Stimulated activated effector memory CD8-positive, alpha-beta T cell treated with anti-CD3 and anti-CD28 coated beads, Interleukin-12 subunit alpha, Interleukin-12 subunit beta, amount 100 ng/mL, for 72 hours (primary cell): ENCODE data around the gene RARS2.
A peak's percentile ranks its signal among the peaks of the same experiment; 100 is the strongest.
"Not testable (repeated sequence)": the region's sequence is repeated elsewhere in the genome, so short reads cannot be mapped to it uniquely, and the experiment has no call there.

Experiments
- ATAC-seq: fragments of 150-1000 bp; cut with Tn5 transposase; 2 replicates; pipeline ENCODE4 v1.10.0; 2021
- DNase-seq, 2 donors: peaks; one replicate each; pipeline ENCODE4 v3.0.0; 2021 to 2022; ENCODE audit warnings: low spot score in 2 of 2
- H3K27ac Mint-ChIP-seq: one replicate; pipeline ENCODE4 v1.8.0; 2022; ENCODE audit warnings: mild to moderate bottlenecking, mixed read lengths
- H3K36me3 Mint-ChIP-seq: one replicate; pipeline ENCODE4 v1.8.0; 2022; ENCODE audit warnings: mild to moderate bottlenecking, mixed read lengths
- H3K4me1 Mint-ChIP-seq: one replicate; pipeline ENCODE4 v1.8.0; 2022; ENCODE audit warnings: mixed read lengths
- H3K4me3 Mint-ChIP-seq: one replicate; pipeline ENCODE4 v1.8.0; 2022; ENCODE audit warnings: mild to moderate bottlenecking, mixed read lengths
- H3K9me3 Mint-ChIP-seq: one replicate; pipeline ENCODE4 v1.8.0; 2022; ENCODE audit warnings: mixed read lengths

RARS2 gene, protein sequence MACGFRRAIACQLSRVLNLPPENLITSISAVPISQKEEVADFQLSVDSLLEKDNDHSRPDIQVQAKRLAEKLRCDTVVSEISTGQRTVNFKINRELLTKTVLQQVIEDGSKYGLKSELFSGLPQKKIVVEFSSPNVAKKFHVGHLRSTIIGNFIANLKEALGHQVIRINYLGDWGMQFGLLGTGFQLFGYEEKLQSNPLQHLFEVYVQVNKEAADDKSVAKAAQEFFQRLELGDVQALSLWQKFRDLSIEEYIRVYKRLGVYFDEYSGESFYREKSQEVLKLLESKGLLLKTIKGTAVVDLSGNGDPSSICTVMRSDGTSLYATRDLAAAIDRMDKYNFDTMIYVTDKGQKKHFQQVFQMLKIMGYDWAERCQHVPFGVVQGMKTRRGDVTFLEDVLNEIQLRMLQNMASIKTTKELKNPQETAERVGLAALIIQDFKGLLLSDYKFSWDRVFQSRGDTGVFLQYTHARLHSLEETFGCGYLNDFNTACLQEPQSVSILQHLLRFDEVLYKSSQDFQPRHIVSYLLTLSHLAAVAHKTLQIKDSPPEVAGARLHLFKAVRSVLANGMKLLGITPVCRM

GRCh38 chr6:87589693-87590416, at the start of gene RARS2, which contains the start of gene ORC3:
Gene RARS2, minus strand, starts transcription at chr6:87589987. Its CDS starts 30 bp downstream, at chr6:87589957.
Gene ORC3, plus strand, starts transcription at chr6:87590135. Its CDS starts 34 bp downstream, at chr6:87590169.
- no peaks in the 10 kb centered on the region for H3K9me3 Mint-ChIP-seq
- DNase-seq (peak; percentile 90 to 98), ATAC-seq (peak; percentile 100)
- peak within 1 kb of the TSS; percentile 95 for H3K27ac Mint-ChIP-seq
- H3K4me1 Mint-ChIP-seq: peaks cover 60% of the 10 kb centered on the region
- H3K4me3 Mint-ChIP-seq: peak within 1 kb of the TSS; percentile 92
- H3K36me3 Mint-ChIP-seq: peaks cover 16% of the 10 kb centered on the region

DNA sequence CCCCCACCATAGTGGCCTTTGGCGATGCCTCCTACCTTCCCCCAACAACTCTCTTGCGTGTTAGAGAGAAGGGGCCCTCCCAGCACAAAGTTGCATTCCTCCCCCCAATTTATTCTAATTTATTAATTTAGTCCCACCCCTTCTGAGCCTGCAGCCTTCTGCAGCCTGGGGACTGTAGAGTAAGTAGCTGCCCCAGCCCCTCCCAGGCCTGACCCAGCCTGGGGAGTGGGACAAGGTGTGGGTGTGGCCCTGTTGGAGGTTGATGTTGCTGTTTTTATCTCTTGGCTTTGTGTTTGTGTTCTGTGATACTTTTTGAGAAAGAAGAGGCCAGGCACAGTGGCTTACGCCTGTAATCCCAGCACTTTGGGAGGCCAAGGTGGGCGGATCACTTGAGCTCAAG, 49.6 kb upstream of the RARS2 start:
- Mint-ChIP-seq H3K27ac (no peak overlapping the region), H3K4me3 (no peak overlapping the region), H3K9me3 (no peaks in the 10 kb centered on the region), H3K4me1 (no peaks in the 10 kb centered on the region), H3K36me3 (peaks cover 62% of the 10 kb centered on the region)
- ATAC-seq: no peak
- no peak for DNase-seq

GRCh38 chr6:87637106-87637505, 47.3 kb upstream of the RARS2 start:
- DNase-seq (no peak), ATAC-seq (no peak)
- no peaks in the 10 kb centered on the region for H3K9me3 Mint-ChIP-seq
- H3K27ac Mint-ChIP-seq: no peak overlapping the region
- no peak overlapping the region for H3K4me3 Mint-ChIP-seq
- no peaks in the 10 kb centered on the region for H3K4me1 Mint-ChIP-seq
- H3K36me3 Mint-ChIP-seq: peaks cover 57% of the 10 kb centered on the region

DNA sequence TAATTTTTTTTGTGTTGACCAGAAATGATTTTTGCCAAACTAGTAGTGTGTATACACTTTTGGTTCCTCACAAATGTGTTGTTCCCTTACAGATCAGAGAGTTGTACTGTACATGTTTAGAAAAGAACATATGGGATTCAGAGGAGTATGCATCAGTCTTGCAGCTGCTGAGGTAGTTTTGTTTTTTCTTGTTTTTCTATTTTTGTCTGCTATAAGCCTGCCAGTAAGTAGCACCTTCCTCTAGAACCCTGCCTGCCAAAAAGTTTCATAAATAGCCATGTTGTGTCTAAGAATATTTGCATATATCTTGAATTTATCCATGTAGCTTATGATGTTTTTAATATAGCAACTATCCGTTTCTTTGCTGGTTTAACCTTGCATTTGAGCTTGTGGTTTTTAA, 46.5 kb upstream of the RARS2 start:
- DNase-seq: no peak
- Mint-ChIP-seq H3K9me3 (no peaks in the 10 kb centered on the region), H3K4me1 (no peaks in the 10 kb centered on the region), H3K36me3 (peaks cover 57% of the 10 kb centered on the region), H3K4me3 (no peak overlapping the region), H3K27ac (no peak overlapping the region)
- ATAC-seq: no peak

GRCh38 chr6:87633851-87634250, 44.1 kb upstream of the RARS2 start:
- ATAC-seq (no peak), DNase-seq (no peak)
- Mint-ChIP-seq H3K9me3 (no peaks in the 10 kb centered on the region), H3K4me3 (no peak overlapping the region), H3K27ac (no peak overlapping the region), H3K36me3 (peaks cover 40% of the 10 kb centered on the region), H3K4me1 (no peaks in the 10 kb centered on the region)

- ATAC-seq (no peak), DNase-seq (no peak)
- H3K36me3 Mint-ChIP-seq: peaks cover 20% of the 10 kb centered on the region
- H3K9me3 Mint-ChIP-seq: no peaks in the 10 kb centered on the region
- H3K27ac Mint-ChIP-seq: no peak overlapping the region
- no peaks in the 10 kb centered on the region for H3K4me1 Mint-ChIP-seq
- H3K4me3 Mint-ChIP-seq: no peak overlapping the region
These were observed 41.0 kb upstream of the RARS2 start for GRCh38 chr6:87630746-87631145.

- Mint-ChIP-seq H3K27ac (no peak overlapping the region), H3K9me3 (no peaks in the 10 kb centered on the region), H3K36me3 (peaks cover 9% of the 10 kb centered on the region), H3K4me1 (no peaks in the 10 kb centered on the region), H3K4me3 (no peak overlapping the region)
- ATAC-seq (no peak), DNase-seq (no peak)
These were observed 39.1 kb upstream of the RARS2 start for GRCh38 chr6:87628881-87629280.

DNA sequence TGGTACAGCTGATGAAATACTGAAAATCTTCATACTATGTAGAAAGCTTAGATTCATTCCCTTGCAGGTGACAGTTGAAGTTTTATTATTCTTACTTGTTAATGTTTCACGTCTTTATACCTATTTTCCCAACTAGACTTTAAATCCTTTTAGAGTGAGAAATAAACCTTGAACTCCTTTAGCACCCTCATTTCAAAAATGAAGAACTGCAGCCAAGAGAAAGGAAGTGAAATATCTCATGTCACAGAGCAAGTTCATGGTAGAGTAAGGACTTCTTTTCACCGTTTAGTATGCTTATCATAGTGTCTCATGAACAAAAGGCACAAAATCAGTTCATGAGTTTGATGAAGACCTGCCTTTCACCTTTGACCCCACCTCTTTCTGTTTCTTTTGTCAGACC, 38.6 kb upstream of the RARS2 start:
- H3K36me3 Mint-ChIP-seq: peaks cover 13% of the 10 kb centered on the region
- DNase-seq (no peak), ATAC-seq (no peak)
- no peaks in the 10 kb centered on the region for H3K9me3 Mint-ChIP-seq
- H3K4me1 Mint-ChIP-seq: no peaks in the 10 kb centered on the region
- H3K4me3 Mint-ChIP-seq: no peak overlapping the region
- H3K27ac Mint-ChIP-seq: no peak overlapping the region

GRCh38 chr6:87623248-87623647, 33.5 kb upstream of the RARS2 start:
- Mint-ChIP-seq H3K36me3 (peaks cover 38% of the 10 kb centered on the region), H3K27ac (no peak overlapping the region)
- DNase-seq: no peak

GRCh38 chr6:87618531-87618930, 28.7 kb upstream of the RARS2 start:
- H3K36me3 Mint-ChIP-seq: peaks cover 46% of the 10 kb centered on the region
- no peak for DNase-seq
- ATAC-seq: no peak
- H3K9me3 Mint-ChIP-seq: no peaks in the 10 kb centered on the region
- H3K4me1 Mint-ChIP-seq: peaks cover 6% of the 10 kb centered on the region
- no peak overlapping the region for H3K27ac Mint-ChIP-seq
- H3K4me3 Mint-ChIP-seq: no peak overlapping the region

More at GRCh38 chr6:87623248-87623647, 33.5 kb upstream of the RARS2 start:
- Mint-ChIP-seq H3K4me1 (peaks cover 5% of the 10 kb centered on the region), H3K9me3 (no peaks in the 10 kb centered on the region), H3K4me3 (no peak overlapping the region)
- ATAC-seq: no peak

DNA sequence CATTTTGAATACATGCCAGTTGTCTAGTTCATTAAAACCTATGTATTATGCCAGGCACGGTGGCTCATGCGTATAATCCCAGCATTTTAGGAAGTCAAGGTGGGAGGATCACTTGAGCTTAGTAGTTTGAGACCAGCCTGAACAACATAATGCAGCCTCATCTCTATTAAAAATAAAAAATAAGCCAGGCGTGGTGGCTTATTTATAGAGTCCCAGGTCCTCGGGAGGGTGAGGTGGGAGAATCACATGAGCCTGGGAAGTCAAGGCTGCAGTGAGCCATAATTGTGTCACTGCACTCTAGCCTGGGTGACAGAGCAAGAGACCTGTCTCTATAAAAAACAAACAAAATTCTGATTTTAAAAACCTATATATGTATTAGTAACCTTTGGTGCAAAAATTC, 27.6 kb upstream of the RARS2 start:
- no peaks in the 10 kb centered on the region for H3K9me3 Mint-ChIP-seq
- ATAC-seq (no peak), DNase-seq (no peak)
- H3K36me3 Mint-ChIP-seq: peaks cover 46% of the 10 kb centered on the region
- no peak overlapping the region for H3K4me3 Mint-ChIP-seq
- no peak overlapping the region for H3K27ac Mint-ChIP-seq
- peaks cover 6% of the 10 kb centered on the region for H3K4me1 Mint-ChIP-seq

DNA sequence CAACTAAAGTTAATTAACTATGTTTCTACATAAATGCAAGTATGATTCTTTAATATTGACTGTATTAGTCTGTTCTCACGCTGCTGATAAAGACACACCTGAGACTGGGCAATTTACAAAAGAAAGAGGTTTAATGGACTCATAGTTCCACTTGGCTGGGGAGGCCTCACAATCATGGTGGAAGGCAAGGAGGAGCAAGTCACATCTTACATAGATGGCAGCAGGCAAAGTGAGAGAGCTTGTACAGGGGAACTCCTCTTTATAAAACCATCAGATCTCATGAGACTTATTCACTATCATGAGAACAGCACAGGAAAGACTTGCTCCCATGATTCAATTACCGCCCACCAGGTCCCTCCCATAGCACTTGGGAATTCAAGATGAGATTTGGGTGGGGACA, 23.2 kb upstream of the RARS2 start:
- peaks cover 64% of the 10 kb centered on the region for H3K36me3 Mint-ChIP-seq
- not testable (repeated sequence) for DNase-seq, H3K9me3 Mint-ChIP-seq, H3K27ac Mint-ChIP-seq, ATAC-seq, H3K4me3 Mint-ChIP-seq, H3K4me1 Mint-ChIP-seq

- no peak overlapping the region for H3K4me3 Mint-ChIP-seq
- no peaks in the 10 kb centered on the region for H3K4me1 Mint-ChIP-seq
- no peak for DNase-seq
- H3K36me3 Mint-ChIP-seq: peaks cover 72% of the 10 kb centered on the region
- H3K27ac Mint-ChIP-seq: no peak overlapping the region
- ATAC-seq: no peak
- no peaks in the 10 kb centered on the region for H3K9me3 Mint-ChIP-seq
These were observed 19.0 kb upstream of the RARS2 start for GRCh38 chr6:87608802-87609201.

DNA sequence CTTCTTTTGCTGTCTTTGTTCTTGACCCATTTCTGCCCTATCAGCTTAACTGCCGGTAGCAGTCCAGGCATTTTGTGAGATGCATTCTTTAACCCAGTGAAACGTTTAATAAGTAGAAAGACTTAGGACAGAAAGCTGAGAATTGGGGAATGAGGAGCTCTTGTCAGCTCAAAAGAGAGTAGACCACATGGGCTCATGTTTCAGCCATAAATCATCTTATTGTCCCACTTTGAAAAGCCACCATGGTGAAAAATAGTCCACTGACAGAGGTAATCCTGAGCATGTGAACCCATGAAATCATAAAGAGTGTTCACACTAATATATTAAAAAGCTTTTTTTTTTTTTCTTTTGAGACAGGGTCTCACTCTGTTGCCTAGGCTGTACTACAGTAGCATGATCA, 16.4 kb upstream of the RARS2 start:
- no peaks in the 10 kb centered on the region for H3K9me3 Mint-ChIP-seq
- ATAC-seq (no peak), DNase-seq (no peak)
- no peak overlapping the region for H3K4me3 Mint-ChIP-seq
- H3K36me3 Mint-ChIP-seq: peaks cover 66% of the 10 kb centered on the region
- H3K4me1 Mint-ChIP-seq: no peaks in the 10 kb centered on the region
- H3K27ac Mint-ChIP-seq: no peak overlapping the region

- ATAC-seq (no peak), DNase-seq (no peak)
- no peaks in the 10 kb centered on the region for H3K9me3 Mint-ChIP-seq
- peaks cover 43% of the 10 kb centered on the region for H3K36me3 Mint-ChIP-seq
- no peaks in the 10 kb centered on the region for H3K4me1 Mint-ChIP-seq
- H3K4me3 Mint-ChIP-seq: no peak overlapping the region
- H3K27ac Mint-ChIP-seq: no peak overlapping the region
These were observed 10.8 kb upstream of the RARS2 start for GRCh38 chr6:87600576-87600975.
